HG02571 (cell line): ENCODE data around the gene BEND7.
"Not testable (repeated sequence)": the region's sequence is repeated elsewhere in the genome, so short reads cannot be mapped to it uniquely, and the experiment has no call there.

Source experiments
- ATAC-seq: cut with Tn5 transposase; IDR thresholded peaks from one replicate; pipeline ENCODE4 v1.9.1; 2021; ENCODE audit warnings: mild to moderate bottlenecking, moderate library complexity; ENCODE audit not compliant: unreplicated experiment

The BEND7 gene

DNA sequence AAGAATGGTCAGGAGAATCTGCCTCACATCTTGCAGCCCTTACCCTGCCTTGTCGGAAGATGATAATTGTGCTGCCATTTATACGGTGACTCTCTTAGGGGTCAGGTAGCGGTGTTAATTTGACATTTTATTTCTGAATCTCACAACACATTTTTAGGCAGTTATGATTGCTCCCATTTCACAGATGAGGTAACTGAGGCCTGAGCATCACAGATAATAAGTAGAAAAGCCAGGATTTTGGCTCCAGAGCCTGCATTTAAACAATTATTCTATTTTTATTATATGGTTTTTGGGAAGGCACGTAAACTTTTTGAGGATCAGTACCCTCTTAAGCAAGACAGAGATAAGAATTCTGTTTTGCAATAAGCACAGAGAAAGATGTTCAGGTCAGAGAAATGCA is 103.4 kb downstream of the BEND7 start:
- no peak for ATAC-seq

DNA sequence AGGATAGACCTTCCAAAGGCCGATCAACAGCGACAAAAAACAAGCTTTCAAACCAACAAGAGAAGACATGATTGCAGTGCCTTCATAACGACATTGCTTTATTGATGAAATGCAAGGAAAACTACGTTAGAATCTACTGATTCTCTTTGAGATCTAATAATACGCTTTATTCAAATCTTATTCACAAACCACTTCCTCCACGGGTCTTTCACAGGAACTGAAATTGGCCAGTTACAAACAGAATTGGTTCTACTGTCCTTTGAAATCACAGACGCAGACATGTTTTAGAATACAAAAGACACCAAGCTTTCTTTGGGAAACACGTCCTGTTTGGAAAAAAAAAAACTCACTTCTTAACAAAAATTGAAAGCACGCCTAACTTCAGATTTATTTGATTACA is 106.0 kb downstream of the BEND7 start:
- ATAC-seq: no peak

DNA sequence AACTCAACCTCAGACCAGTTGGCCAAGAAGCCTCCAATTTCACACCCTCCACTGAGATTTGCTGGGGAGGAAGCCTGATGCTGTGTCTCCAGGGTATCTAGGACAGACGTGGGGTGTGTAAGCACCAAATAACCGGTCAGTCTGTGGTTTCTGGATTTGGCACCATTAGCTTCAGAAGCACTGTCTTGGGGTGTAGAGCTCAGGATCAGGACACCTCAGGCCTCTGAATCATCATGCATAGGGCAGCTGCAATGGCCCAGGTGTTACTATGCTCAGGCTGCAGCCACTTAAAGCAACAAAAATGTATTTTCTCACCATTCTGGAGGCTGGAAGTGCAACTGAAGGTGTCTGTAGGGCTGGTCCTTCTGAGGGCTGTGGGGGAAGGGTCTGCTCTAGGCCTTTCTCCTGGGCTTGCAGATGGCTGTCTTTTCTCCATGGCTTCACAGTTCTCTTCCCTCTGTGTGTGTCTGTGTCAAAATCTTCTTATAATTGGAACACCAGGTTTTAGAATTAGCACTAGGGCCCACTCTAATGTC is 107.4 kb downstream of the BEND7 start:
- ATAC-seq: no peak

DNA sequence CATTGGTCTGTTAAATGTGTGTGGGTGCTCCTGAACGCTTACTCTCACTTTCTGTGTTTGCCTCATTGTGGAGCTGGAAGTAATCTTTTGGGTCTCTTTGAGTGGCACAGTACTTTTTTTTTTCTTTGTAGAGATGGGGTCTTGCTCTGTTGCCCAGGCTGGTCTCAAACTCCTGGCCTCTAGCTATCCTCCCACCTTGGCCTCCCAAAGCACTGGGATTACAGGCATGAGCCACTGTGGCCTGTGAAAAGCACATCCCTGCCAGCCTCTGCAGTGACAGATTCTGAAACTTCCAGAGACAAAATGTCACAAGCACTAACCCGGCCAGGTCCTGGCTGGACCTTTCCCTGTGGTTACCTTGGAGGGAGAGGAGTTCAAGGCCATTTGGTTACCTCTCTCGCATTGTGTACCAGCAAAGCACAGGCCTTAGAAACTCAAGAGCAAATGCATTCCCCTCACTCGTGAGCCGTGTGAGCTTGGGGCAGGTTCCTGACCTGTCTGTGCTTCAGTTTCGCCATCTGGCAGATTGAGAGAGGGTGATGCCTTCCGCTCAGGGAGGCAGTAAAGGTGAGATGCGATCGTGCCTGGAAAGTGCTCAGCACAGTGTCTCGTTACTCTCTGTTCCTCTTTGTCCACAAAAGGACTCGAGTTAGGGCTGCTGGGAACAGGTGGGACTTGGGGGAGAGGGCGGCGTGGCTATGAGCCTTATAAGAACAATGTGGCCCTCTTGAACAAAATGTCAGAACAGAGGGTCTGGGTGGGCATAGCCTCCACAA is 108.1 kb downstream of the BEND7 start:
- ATAC-seq: no peak

DNA sequence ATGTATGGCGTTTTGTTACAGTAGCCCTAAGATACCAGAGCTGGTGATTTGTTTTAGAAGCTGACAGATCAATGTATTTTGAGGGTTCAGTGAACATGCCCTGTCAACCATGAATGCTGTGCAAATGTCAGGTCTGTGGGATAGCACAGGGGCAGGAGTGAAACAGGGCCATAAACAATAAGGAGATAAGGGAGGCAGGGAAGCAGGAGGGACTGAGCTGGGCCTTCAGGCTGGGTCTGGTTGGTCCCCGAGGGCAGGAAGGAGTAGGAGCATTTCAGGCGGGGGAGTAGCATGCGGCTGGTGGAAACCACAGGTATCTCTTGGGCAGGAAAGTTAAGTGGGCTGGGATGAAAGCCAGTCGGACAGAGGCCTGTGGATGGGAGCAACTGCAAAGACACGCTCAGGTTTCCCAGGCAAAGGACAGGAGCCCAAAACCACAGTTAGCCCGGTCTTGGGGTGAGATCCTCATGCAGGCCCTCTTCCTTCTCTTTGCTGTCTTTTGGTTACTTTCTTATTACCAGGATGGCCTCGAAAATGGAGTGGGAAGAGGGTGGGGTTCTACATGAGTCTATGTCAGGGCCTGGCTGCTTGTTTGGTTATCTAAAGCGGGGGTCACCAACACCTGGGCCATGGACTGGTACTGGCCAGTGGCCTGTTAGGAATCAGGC is 111.2 kb downstream of the BEND7 start:
- no peak for ATAC-seq

DNA sequence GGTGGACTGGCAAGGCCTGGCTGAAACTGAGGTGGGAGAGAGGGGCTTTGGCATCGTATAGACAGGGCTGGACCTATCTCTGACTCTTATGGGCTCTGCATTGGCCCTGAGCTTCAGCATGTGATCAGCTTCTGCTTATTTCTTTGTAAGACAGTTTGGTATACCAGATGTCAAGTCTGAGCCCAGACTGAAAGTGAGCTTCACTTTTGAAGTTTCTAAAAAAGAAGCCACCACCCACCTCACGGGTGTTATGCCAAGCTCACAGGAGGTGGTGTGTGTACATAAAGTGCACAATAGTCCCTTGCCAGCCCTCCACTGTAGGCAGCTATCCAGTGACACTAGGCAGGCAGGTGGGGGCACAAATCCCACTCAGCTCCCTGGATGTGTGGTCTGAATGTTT is 112.1 kb downstream of the BEND7 start:
- ATAC-seq: no peak

DNA sequence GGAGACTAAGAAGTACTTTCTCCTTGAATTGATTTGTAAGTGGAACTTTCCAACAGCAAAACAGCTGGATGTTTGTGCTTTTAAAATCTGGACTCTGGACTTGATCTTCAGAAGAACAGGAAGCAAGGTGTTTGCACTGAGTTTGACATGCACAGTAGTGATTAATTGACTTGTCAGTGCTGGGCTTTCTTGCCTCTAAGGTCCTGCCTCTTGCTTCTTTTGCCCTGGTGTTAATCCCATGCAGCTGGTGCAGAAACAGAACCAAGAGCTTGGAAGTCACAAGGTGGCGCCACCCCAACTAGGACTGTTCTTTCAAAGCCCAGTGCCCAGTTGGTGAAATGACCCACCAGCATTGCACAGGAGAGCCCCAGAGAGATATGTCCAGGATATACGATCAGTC is 114.0 kb downstream of the BEND7 start:
- ATAC-seq: no peak

DNA sequence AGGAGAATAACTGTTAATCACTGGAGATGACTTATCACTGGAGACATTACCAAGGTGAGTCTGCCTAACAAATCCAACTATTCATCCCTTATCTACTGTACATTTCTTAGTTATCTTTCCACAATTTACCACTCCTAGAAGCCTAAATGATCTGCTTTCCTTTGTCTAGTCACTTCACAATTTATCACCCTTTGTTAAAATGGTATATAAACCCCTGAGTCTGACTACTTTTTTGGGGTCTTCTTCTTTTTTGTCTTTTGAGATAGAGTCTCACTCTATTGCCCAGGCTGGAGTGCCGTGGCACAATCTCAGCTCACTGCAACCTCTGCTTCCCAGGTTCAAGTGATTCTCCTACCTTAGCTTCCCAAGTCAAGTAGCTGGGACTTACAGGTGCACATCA is 114.7 kb downstream of the BEND7 start:
- no peak for ATAC-seq

DNA sequence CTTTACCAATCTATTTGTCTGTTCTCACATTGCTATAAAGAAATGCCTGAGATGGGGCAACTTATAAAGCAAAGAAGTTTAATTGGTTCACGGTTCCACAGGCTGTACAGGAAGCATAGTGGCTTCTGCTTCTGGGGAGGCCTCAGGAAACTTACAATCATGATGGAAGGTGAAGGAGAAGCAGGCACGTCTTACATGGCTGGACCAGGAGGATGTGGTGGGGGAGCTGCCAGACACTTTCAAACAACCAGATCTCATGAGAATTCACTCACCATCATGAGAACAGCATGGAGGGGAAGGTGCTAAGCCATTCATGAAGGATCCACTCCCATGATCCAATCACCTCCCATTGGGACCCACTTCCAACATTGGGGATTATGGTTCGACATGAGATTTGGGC is 115.9 kb downstream of the BEND7 start:
- ATAC-seq: no peak

DNA sequence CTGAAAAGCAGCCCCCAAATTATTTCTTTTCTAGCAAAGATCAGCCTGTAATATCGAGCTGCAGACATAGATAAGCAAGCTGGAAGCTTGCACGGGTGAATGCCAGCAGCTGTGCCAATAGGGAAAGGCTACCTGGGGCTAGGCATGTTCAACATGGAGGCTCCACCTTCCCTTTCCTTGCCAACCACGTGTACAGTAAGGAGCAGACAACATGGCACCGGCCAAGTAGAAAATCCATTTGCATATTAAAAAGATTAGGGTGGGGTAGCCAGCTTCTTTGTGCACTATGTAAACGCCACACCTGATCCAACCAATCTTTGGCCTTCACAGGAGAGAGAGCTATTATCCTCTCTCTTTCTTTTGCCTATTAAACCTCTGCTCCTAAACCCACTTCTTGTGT is 124.0 kb downstream of the BEND7 start:
- ATAC-seq: no peak

DNA sequence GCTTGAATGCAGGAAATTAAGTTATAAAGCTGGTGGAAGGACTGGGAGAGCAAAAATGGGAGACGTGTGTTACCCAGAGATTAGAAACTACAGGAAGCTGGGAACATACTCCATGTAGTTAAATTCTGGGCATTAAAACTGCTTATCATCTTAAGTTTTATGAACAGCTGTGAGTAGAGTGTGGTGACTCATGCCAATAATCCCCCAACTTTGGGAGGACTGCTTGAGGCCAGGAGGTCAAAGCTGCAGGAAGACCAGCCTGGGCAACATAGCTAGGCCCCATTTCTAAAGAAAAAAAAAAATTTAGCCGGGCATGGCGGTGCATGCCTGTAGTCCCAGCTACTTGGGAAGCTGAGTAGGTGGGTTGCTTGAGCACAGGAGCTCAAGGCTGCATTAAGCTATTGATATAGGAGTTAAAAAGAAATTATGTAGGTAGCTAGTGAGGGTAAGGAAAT is 124.5 kb downstream of the BEND7 start:
- no peak for ATAC-seq

DNA sequence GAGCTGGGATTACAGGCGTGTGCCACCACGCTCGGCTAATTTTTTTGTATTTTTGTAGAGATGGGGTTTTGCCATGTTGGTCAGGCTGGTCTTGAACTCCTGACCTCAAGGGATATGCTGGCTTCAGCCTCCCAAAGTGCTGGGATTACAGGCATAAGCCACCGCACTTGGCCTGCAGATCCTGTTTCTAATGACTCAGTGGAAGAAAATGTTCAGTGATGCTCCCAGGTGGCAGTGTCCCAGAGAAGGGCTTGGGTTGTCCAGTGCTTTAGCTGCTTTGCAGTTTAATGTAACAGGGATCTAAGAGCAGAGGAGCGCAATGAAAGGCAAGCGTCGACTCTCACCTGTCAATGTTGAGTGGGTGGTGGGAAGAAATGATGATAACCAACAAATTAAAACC is 125.4 kb downstream of the BEND7 start:
- not testable (repeated sequence) for ATAC-seq

DNA sequence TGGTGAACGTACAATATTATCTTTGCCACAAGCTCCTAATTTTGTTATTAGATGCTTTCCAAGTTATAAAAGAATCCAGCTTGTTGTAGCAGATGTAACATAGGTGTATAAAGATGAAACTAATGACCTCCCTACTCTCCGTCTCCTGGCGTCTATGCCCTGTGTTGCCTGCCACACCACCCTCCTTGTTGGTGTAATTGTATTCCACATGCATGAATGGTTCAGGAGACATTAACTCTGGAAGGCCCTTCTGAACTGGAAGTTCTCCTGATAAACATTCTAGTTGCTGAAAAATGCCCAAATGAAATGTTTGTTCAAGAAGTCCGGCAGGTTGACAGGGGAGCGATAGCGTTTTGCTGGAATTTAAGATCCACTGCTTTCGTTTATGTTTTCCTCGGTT is 126.8 kb downstream of the BEND7 start:
- ATAC-seq: no peak

DNA sequence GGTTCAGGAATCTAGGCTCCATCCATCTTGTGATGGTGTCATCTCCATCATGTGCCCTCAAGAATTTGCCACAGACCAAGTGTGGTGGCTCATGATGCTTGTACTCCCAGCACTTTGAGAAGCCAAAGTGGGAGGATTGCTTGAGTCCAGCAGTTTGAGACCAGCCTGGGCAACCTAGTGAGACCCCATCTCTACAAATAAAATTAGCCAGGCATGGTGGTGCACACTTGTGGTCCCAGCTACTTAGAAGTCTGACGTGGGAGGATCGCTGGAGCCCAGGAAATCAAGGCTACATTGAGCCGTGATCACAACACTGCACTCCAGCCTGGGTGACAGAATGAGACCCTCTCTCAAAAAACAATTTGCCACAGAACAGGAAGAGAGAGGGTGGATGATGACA is 127.7 kb downstream of the BEND7 start:
- no peak for ATAC-seq

DNA sequence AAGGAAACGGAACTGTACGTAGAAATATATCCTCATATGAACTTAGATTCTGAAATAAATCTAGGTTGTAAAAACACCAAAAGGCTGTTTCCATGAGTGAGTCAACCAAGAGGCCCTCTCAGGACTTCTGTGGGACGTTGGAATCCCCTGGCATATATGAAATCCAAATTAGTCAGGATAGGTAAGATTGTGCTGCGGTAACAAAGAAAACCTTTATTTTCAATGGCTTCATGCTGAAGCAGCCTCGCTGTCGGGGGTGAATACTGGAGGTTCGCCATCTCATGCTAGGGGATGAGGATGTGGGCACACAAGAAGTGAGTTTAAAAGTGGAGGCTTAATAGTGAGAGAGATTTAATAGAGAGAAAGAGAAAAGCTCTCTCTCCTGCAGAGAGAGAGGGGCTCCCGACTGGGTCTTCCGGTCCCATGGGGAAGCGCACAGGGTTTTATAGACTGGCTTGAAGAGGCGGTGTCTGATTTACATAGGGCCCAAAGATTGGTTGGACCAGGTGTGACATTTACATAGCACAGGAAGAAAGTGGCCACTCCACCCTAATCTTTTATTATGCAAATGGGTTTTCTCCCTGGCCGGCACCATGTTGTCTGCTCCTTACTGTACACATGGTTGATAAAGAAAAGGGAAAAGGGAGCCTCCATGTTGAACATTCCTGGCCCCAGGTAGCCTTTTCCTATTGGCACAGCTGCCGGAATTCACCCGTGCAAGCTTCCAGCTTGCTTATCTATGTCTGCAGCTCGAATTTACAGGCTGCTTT is 128.4 kb downstream of the BEND7 start:
- no peak for ATAC-seq

DNA sequence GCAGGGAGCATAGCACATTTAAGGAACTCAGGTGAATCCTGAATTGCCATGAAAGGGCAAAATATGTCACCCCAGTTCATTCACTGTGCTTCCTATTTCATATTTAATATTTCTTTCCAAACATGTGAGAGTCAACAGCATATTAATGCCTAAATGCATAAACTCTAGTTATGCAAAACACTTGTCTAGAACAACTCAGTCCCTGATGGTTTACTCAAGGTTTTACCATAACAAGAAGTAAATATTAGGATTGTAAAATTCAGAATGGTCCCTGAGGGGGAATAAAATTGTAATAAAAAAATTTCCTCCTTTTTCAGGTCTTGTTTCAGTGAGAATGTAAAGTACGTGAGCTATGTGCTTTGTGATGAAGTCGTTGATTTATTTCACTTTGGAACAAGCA is 129.1 kb downstream of the BEND7 start:
- ATAC-seq: no peak

DNA sequence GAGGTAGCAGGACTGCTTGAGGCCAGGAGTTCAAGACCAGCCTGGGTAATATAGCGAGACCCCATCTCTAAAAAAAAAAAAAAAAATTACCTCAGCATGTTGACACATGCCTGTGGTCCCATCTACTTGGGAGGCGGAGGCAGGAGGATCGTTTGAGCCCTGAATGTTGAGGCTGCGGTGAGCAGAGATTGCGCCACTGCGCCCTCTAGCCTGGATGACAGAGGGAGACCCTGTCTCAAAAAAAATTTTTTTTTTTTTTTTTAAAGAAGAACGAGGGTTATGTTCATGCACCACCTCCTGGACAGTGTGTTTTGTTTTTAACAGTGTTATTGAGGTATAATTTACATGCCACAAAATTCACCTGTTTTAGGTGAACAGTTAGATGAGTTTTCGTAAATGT is 129.6 kb downstream of the BEND7 start:
- no peak for ATAC-seq

DNA sequence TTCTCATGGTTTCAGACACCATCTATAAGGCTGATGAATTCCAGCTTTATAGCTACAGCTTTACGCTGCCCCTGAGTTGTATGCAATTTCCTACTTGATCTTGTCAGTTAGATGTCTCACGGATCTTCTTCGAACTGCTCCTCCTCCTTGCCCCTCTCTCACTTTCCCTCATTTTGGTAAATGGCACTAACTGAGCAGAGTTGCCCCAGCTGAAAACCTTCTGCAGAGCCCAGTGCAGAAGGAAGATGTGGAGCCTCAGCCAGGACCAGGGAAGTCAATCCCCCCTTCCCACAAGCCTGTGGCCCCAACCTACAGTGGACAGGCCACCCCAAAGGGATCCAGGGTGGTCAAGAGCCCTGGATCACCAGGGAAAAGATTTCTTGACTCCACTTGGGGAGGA is 131.8 kb downstream of the BEND7 start:
- no peak for ATAC-seq

DNA sequence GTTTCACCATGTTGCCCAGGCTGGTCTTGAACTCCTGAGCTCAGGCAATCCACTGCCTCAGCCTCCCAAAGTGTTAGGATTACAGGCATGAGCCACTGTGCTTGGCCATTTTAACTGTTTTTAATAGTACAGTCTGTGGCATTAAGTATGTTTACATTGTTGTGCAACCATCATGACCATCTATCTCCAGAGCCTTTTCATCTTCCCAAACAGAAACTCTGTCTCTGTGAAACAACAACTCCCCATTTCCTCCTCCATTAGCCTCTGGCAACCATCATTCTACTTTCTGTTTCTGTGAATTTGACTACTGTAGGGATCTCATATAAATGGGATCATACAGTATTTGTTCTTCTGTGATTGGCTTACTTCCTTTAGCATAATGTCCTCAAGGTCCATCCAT is 132.4 kb downstream of the BEND7 start:
- ATAC-seq: no peak

DNA sequence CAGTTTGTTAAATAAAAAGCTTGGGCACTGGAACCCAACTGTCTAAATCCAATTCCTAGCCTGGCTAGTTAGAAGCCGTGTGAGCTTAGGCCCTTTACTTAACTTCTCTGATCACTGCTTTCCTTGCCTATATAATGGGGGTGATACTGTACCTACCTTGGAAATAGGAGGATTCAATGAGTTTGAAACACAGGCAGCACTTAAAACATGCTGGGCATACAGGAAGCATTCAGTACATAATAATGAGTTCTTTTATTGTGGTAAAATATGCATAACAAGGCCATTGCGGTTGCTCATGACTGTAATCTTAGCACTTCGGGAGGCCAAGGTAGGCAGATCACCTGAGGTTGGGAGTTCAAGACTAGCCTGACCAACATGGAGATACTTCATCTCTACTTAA is 133.3 kb downstream of the BEND7 start:
- ATAC-seq: no peak

DNA sequence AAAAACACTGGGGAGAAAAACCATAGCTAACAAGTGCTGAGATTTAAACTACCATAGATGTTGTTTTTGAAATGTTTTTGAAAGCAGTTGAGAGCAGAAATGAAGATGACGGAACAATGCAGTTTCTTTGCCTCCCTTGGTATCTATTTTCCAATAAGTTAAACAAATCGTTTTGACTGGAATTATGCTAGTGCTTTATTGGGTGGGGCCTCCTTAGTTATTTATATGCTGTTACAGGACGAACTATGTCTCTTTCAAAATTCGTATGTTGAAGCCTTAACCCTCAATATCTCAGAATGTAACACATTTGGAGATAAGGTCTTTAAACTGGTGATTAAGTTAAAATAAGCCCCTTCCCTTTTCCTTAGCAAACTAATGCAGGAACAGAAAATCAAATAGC is 135.2 kb downstream of the BEND7 start:
- ATAC-seq: no peak

DNA sequence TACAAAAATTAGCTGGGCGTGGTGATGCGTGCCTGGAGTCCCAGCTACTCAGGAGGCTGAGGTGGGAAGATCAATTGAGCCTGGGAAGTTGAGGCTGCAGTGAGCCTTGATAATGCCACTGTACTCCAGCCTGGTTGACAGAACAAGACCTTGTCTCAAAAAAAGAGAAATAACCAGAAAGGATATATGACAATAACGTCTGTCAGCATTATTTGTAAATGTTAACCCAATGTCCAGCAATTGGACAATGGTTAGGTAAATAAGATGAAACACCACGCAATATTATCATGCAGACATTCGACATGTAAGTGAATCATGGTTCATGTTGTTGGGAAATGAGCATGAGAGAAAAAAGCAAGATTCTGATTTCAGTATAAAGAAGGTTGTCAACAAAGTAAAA is 136.1 kb downstream of the BEND7 start:
- ATAC-seq: no peak
